ENCODE measurements around the gene PPP4R4. TPM values are rescaled to one million over a fixed set of nuclear protein-coding genes. Genes with fewer than 3 reads are reported as not detected.

Gene PPP4R4
- polyA plus RNA-seq, 1 of the 3 experiments (the other 2 are of a cell fraction) = 2.5 TPM

GRCh38 chr14:94135476-94135875 is 38.6 kb upstream of the PPP4R4 start (continued):
- TF ChIP-seq, protein P1, sequence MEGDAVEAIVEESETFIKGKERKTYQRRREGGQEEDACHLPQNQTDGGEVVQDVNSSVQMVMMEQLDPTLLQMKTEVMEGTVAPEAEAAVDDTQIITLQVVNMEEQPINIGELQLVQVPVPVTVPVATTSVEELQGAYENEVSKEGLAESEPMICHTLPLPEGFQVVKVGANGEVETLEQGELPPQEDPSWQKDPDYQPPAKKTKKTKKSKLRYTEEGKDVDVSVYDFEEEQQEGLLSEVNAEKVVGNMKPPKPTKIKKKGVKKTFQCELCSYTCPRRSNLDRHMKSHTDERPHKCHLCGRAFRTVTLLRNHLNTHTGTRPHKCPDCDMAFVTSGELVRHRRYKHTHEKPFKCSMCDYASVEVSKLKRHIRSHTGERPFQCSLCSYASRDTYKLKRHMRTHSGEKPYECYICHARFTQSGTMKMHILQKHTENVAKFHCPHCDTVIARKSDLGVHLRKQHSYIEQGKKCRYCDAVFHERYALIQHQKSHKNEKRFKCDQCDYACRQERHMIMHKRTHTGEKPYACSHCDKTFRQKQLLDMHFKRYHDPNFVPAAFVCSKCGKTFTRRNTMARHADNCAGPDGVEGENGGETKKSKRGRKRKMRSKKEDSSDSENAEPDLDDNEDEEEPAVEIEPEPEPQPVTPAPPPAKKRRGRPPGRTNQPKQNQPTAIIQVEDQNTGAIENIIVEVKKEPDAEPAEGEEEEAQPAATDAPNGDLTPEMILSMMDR (IDR thresholded peaks at IDR 0.05) = no peak
- TF ChIP-seq RFX5 (IDR thresholded peaks at IDR 0.05; ENCODE audit: low read length) (no peak), TEAD4 (IDR thresholded peaks at IDR 0.05; ENCODE audit: borderline replicate concordance, insufficient read depth) (no peak), NRF1 (IDR thresholded peaks at IDR 0.05; ENCODE audit: low read depth, low read length) (no peak)

DNA sequence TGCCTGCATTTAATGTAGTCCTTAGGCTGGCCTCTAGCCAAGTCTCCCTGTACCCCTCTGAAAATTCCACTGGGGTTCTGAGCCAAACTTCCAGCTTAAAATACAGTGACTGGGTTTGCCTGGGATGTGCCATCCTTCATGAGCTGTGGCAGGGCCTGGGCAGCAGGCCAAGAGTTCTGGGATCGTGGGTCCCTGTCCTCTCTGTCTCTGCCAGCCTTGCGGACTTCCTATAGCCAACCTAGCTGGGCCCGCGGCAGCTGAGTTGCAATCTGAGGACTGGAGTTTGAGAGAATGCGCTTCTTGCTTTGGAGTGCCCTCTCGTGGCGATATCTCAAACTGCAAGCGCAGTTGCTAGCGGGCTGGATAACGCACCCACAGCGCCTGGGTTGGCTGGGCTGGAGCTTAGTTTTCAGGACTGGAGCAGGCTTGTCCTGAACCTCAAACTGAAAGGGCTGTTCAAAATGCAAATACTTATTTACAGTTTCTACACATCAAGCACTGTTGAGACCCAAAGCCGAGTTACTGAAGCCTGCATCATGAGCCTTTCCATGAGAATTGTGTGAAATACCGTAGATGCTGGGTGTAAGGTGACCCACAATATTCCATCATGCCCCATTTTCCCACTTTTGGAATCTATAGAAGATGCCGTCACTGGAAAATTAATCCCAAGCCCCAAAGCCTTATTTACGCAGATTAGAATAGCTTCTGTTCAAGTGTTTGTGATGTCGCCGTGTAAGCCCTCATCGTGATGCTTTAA is 37.4 kb upstream of the PPP4R4 start:
- Histone ChIP-seq H2AFZ (ENCODE audit: low read depth) (peak overlapping the region; percentile 71; the same call in 1 of the 2 replicates), H4K20me1 (ENCODE audit: insufficient read depth) (no peaks in the 10 kb centered on the region), H3K9me2 (no peaks in the 10 kb centered on the region), H3K36me3 (replicated peaks in 1 of 2; ENCODE audit: control insufficient read depth in 1 of 2, insufficient read depth in 2 of 2, low read length in 1 of 2) (no peaks in the 10 kb centered on the region), H3K9ac (no peak overlapping the region), H3K27me3 (ENCODE audit: insufficient read depth) (no peaks in the 10 kb centered on the region), H3K4me2 (peak overlapping the region; percentile 39; the same call in 1 of the 2 replicates), H3K79me2 (ENCODE audit: insufficient read depth) (no peaks in the 10 kb centered on the region), H3K27ac (ENCODE audit: low read depth in 2 of 2, low read length in 1 of 2) (no peak overlapping the region), H3K4me1 (ENCODE audit: control insufficient read depth in 1 of 2, insufficient read depth in 2 of 2, low read depth in 1 of 2, low read length in 1 of 2) (peaks cover 0 to 3% of the 10 kb centered on the region in 2 experiments; a peak in 2 of 4 replicates), H3K9me3 (no peaks in the 10 kb centered on the region), H3F3A (replicated peaks; ENCODE audit: insufficient read depth) (no peaks in the 10 kb centered on the region), H3K4me3 (ENCODE audit: low read depth in 2 of 2, low read length in 1 of 2) (no peak overlapping the region)
- ChIA-PET CTCF (interaction anchor here (0.6 to 5.2 kb wide), 75 partner anchors 9 to 1404 kb away, joined by 3 to 132 read pairs (median 5); partner anchors contain the start of genes CCDC197, DDX24, IFI27 and IFI27L1), POLR2A (no interaction called here)
- DNase-seq = peak; percentile 81
- 30% methylated on average over 17 of the region's 18 CpGs for WGBS (ENCODE audit: low lambda C conversion rate)
- TF ChIP-seq, protein P2, sequence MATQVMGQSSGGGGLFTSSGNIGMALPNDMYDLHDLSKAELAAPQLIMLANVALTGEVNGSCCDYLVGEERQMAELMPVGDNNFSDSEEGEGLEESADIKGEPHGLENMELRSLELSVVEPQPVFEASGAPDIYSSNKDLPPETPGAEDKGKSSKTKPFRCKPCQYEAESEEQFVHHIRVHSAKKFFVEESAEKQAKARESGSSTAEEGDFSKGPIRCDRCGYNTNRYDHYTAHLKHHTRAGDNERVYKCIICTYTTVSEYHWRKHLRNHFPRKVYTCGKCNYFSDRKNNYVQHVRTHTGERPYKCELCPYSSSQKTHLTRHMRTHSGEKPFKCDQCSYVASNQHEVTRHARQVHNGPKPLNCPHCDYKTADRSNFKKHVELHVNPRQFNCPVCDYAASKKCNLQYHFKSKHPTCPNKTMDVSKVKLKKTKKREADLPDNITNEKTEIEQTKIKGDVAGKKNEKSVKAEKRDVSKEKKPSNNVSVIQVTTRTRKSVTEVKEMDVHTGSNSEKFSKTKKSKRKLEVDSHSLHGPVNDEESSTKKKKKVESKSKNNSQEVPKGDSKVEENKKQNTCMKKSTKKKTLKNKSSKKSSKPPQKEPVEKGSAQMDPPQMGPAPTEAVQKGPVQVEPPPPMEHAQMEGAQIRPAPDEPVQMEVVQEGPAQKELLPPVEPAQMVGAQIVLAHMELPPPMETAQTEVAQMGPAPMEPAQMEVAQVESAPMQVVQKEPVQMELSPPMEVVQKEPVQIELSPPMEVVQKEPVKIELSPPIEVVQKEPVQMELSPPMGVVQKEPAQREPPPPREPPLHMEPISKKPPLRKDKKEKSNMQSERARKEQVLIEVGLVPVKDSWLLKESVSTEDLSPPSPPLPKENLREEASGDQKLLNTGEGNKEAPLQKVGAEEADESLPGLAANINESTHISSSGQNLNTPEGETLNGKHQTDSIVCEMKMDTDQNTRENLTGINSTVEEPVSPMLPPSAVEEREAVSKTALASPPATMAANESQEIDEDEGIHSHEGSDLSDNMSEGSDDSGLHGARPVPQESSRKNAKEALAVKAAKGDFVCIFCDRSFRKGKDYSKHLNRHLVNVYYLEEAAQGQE (IDR thresholded peaks at IDR 0.05; ENCODE audit: low read depth, low read length) = 0 out of 2 replicates have a peak, but pooled peaks have one; percentile 14
- no peak for TF ChIP-seq MEF2A (IDR thresholded peaks at IDR 0.05; ENCODE audit: borderline replicate concordance, low read depth)
- TF ChIP-seq USF1 (IDR thresholded peaks at IDR 0.05; ENCODE audit: borderline replicate concordance, low read depth) = no peak
- peak; percentile 52; the same call in 1 of the 2 replicates for TF ChIP-seq NFIC (IDR thresholded peaks at IDR 0.05; ENCODE audit: borderline replicate concordance)
- TF ChIP-seq, protein P3, sequence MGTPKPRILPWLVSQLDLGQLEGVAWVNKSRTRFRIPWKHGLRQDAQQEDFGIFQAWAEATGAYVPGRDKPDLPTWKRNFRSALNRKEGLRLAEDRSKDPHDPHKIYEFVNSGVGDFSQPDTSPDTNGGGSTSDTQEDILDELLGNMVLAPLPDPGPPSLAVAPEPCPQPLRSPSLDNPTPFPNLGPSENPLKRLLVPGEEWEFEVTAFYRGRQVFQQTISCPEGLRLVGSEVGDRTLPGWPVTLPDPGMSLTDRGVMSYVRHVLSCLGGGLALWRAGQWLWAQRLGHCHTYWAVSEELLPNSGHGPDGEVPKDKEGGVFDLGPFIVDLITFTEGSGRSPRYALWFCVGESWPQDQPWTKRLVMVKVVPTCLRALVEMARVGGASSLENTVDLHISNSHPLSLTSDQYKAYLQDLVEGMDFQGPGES (IDR thresholded peaks at IDR 0.05; ENCODE audit: low read depth, low read length) = no peak
- TF ChIP-seq, protein P1 (IDR thresholded peaks at IDR 0.05) = peak; percentile 92
- no peak for TF ChIP-seq USF2 (IDR thresholded peaks at IDR 0.05; ENCODE audit: borderline replicate concordance, low read depth, low read length)
- TF ChIP-seq JUND (IDR thresholded peaks at IDR 0.05) = no peak
- no peak for TF ChIP-seq RFX5 (IDR thresholded peaks at IDR 0.05; ENCODE audit: low read length)
- TF ChIP-seq PBX3 (IDR thresholded peaks at IDR 0.05) = no peak
- no peak for TF ChIP-seq ZBTB33 (IDR thresholded peaks at IDR 0.05; ENCODE audit: borderline replicate concordance, low read depth)
